Lower leg skin (tissue), 4 donors: ENCODE measurements around the gene PITPNC1. TPM values are rescaled to one million over a fixed set of nuclear protein-coding genes. Genes with fewer than 3 reads are reported as not detected.

ENCODE experiments used
- DNase-seq, 2 donors: peaks; one replicate each; pipeline ENCODE4 v3.0.0-alpha.2; 2019; ENCODE audit warnings: low spot score in 2 of 2
- H3K4me3 ChIP-seq: fragments of 200-600 bp; sonication (generic); 2 replicates; pipeline ENCODE4 v1.5.1; 2017; ENCODE audit warnings: mild to moderate bottlenecking, low read depth; ENCODE audit not compliant: poor library complexity, severe bottlenecking
- POLR2A ChIP-seq, 2 donors: fragments of 450-650 bp; IDR thresholded peaks; one replicate each; pipeline ENCODE4 v1.6.1; 2016 to 2017; ENCODE audit warnings: antibody characterized with exemption in 2 of 2, mild to moderate bottlenecking in 1 of 2, moderate library complexity in 1 of 2
- WGBS, 2 donors: methylation state at CpG; one replicate each; pipeline ENCODE4 v1.1.5; 2018; 5-methylcytosine and 5-hydroxymethylcytosine counted together
- intact Hi-C: fragments of 100-400 bp; cut with DNase I; formaldehyde crosslinking; loops from one replicate; pipeline ENCODE4 v1.15.0; 2023; ENCODE audit warnings: low total_unique reads
- microRNA counts, 2 donors: library from miRNA; unstranded; fragments of <30 nt; microRNA quantifications; one replicate each; lab custom pipeline; 2016
- microRNA-seq, 2 donors: library from miRNA; unstranded; fragments of <30 nt; microRNA quantifications; one replicate each; pipeline ENCODE4, GENCODE V29; 2016; ENCODE audit warnings: borderline replicate concordance in 2 of 2, borderline number of aligned reads in 1 of 2
- total RNA-seq, 4 donors: library from RNA; depleted of rRNA; stranded (reverse); fragments of >200 nt; gene quantifications; one replicate each; pipeline ENCODE4 v1.1.0, GENCODE V29; 2016
- TF ChIP-seq, protein P1 (sequence below), 3 donors: fragments of 450-650 bp; IDR thresholded peaks; one replicate each; pipeline ENCODE4 v1.5.1; 2016; ENCODE audit warnings: antibody characterized with exemption in 3 of 3, mild to moderate bottlenecking in 3 of 3, moderate library complexity in 2 of 3

Gene PITPNC1
- total RNA-seq, 4 donors from 2014 or later: 1.7 to 8.2 (median 4.6) TPM

DNA sequence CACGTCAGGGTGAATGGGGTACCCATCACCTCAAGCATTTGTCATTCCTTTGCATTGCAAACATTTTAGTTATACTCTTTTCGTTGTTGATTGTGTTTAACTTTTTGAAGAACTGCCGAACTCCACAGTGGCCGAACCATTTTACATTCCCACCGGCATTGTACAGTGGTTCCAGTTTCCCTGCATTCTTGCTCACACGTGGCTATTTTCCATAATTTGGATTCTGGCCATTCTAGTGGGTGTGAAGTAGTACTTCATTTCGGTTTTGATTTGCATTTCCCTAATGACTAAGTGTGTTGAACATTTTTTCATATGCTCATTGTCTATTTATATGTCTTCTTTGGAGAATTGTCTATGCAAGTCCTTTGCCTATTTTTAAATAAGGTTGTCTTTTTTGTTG, 353.6 kb downstream of the PITPNC1 start:
- WGBS, 2 donors: 56 to 62% methylated on average over 7 of the region's 7 CpGs
- intact Hi-C loops: no loop called here
- no peak overlapping the region for H3K4me3 ChIP-seq
- no peak for TF ChIP-seq POLR2A (IDR thresholded peaks at IDR 0.05)
- TF ChIP-seq, protein P1, sequence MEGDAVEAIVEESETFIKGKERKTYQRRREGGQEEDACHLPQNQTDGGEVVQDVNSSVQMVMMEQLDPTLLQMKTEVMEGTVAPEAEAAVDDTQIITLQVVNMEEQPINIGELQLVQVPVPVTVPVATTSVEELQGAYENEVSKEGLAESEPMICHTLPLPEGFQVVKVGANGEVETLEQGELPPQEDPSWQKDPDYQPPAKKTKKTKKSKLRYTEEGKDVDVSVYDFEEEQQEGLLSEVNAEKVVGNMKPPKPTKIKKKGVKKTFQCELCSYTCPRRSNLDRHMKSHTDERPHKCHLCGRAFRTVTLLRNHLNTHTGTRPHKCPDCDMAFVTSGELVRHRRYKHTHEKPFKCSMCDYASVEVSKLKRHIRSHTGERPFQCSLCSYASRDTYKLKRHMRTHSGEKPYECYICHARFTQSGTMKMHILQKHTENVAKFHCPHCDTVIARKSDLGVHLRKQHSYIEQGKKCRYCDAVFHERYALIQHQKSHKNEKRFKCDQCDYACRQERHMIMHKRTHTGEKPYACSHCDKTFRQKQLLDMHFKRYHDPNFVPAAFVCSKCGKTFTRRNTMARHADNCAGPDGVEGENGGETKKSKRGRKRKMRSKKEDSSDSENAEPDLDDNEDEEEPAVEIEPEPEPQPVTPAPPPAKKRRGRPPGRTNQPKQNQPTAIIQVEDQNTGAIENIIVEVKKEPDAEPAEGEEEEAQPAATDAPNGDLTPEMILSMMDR (IDR thresholded peaks at IDR 0.05): no peak
- no peak for DNase-seq

DNA sequence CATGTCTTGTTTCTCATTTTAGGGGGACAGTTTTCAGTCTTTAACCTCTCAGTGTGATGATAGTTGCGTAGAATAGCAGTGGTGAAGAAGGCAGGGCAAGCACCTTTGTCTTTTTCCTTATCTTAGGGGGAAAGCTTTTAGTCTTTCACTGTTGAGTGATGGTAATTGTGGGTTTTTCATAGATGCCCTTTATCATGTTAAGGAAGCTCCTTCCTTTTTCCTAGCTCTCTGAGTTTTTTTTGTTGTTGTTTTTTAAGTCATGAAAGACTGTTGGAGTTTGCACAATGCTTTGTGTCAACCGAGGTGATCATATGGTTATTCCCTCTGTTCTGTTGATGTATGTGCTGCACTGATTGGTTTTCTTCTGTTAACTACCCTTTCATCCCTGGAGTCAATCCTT, 356.4 kb downstream of the PITPNC1 start:
- H3K4me3 ChIP-seq: no peak overlapping the region
- intact Hi-C loops: no loop called here
- TF ChIP-seq POLR2A (IDR thresholded peaks at IDR 0.05): no peak
- 69 to 72% methylated on average over 2 of the region's 2 CpGs for WGBS, 2 donors
- DNase-seq: no peak

DNA sequence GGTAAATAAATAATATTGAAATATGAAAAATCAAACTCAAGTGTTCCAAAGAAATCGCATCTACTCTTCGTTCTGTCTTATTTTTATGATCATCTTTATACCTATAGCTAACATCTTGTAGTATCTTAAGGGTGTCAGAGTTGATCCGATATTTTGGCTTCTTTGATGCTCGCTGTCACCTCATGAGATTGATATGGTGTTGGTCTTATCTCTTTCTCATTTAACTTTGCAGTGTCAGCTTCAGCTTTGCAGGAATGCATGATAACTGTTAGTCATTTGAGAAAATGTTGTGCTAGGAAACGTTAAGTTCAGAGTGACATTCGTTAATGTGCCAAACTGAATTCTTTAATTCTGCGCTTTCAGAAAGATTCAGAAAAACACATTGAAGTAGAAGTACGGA, 360.1 kb downstream of the PITPNC1 start:
- WGBS, 2 donors: 92 to 93% methylated on average over 8 of the region's 8 CpGs
- no peak overlapping the region for H3K4me3 ChIP-seq
- intact Hi-C loops: no loop called here
- TF ChIP-seq POLR2A (IDR thresholded peaks at IDR 0.05): no peak
- TF ChIP-seq, protein P1 (IDR thresholded peaks at IDR 0.05): no peak
- DNase-seq: no peak

- 72 to 88% methylated on average over 2 of the region's 2 CpGs for WGBS, 2 donors
- intact Hi-C loops: no loop called here
- TF ChIP-seq, protein P1 (IDR thresholded peaks at IDR 0.05): no peak
- no peak for TF ChIP-seq POLR2A (IDR thresholded peaks at IDR 0.05)
- DNase-seq: no peak
- no peak overlapping the region for H3K4me3 ChIP-seq
Measured at GRCh38 chr17:67742025-67742424, 364.9 kb downstream of the PITPNC1 start.

MicroRNAs within 50 kb of the gene (microRNA counts, 767-probe panel; counts per million panel counts)
- 0 to 358 counts per million in 2 donors for microRNA hsa-miR-548aa (lab: Ali Mortazavi, UCI)
- microRNA hsa-miR-548d-3p (lab: Ali Mortazavi, UCI): 0 to 358 counts per million in 2 donors
- microRNA hsa-miR-548d-5p (lab: Ali Mortazavi, UCI): 0 to 358 counts per million in 2 donors

Small RNA genes lying within 50 kb of the gene (microRNA-seq; reads per million reads assigned to microRNA genes)
- 0 reads per million in 2 donors for gene MIR548AA2
- gene MIR548D2: 0 reads per million in 2 donors

Other genes starting within 250 kb of the PITPNC1 start
- 10 to 100 TPM; 24.4 to 42.4 (median 26.3) TPM for gene HELZ, start 132.1 kb upstream of the PITPNC1 start, total RNA-seq
- 10 to 100 TPM; 17.0 to 18.3 (median 18.1) TPM for gene PSMD12, start 10.7 kb upstream of the PITPNC1 start, total RNA-seq